ENCODE data around the gene CASS4.
"Not testable (repeated sequence)": the region's sequence is repeated elsewhere in the genome, so short reads cannot be mapped to it uniquely, and the experiment has no call there.

The CASS4 gene

GRCh38 chr20:56383334-56383733, 28.7 kb upstream of the CASS4 start:
- no peak for TF ChIP-seq CTCF (IDR thresholded peaks at IDR 0.05; ENCODE audit: insufficient read depth, low read depth, low read length, missing control alignments)
- no peak overlapping the region for H3K4me3 ChIP-seq (ENCODE audit: low read depth, low read length)
- DNase-seq (ENCODE audit: low read depth), result no peak

- H3K4me3 ChIP-seq (ENCODE audit: low read depth, low read length), result no peak overlapping the region
- DNase-seq (ENCODE audit: low read depth), result no peak
- TF ChIP-seq CTCF (IDR thresholded peaks at IDR 0.05; ENCODE audit: insufficient read depth, low read depth, low read length, missing control alignments), result no peak
Measured at GRCh38 chr20:56385130-56385529, 26.9 kb upstream of the CASS4 start.

DNA sequence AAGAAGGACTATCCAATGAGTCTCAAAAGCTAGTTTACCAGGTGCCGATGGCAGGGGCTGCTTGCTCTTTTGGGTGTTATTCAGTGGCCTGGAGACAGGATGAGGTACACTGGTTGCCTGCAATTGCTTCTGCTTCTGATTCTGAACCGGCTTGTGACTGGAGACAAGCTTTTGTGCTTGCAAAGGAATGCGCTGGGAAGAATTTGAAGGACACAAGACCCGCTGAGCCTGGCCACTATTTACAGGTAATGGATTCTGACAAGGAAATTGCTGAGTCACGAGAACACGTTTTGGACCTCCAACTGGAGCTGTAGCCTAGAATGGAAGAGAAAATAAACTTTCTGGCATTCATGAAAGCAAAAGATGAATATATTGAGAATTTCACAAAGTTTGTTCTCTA, 25.8 kb upstream of the CASS4 start:
- no peak for DNase-seq (ENCODE audit: low read depth)
- TF ChIP-seq CTCF (IDR thresholded peaks at IDR 0.05; ENCODE audit: insufficient read depth, low read depth, low read length, missing control alignments), result no peak
- no peak overlapping the region for H3K4me3 ChIP-seq (ENCODE audit: low read depth, low read length)

GRCh38 chr20:56388882-56389281, 23.2 kb upstream of the CASS4 start:
- no peak for DNase-seq (ENCODE audit: low read depth)
- no peak for TF ChIP-seq CTCF (IDR thresholded peaks at IDR 0.05; ENCODE audit: insufficient read depth, low read depth, low read length, missing control alignments)
- no peak overlapping the region for H3K4me3 ChIP-seq (ENCODE audit: low read depth, low read length)

DNA sequence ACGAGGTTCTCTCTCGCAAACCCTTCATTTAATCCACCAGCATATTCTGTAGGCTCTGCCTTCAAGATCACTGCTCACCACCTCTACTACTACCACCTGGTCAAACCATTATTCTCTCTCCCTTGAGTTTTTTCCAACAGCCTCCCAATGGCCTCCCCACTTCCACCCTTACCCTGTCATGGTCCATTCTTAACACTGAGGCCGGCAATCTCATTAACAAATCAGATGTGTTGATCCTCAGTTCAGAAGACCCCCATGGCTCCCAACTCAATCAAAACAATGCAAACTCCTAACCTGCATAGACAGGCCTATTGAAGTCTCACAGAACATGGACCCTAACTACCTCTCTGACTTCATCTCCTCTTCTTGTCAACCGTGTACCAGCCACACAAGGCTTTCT, 22.3 kb upstream of the CASS4 start:
- H3K4me3 ChIP-seq (ENCODE audit: low read depth, low read length), result no peak overlapping the region
- no peak for TF ChIP-seq CTCF (IDR thresholded peaks at IDR 0.05; ENCODE audit: insufficient read depth, low read depth, low read length, missing control alignments)
- no peak for DNase-seq (ENCODE audit: low read depth)

GRCh38 chr20:56390396-56390795, 21.7 kb upstream of the CASS4 start:
- peak overlapping the region; percentile 94 for H3K4me3 ChIP-seq (ENCODE audit: low read depth, low read length)
- not testable (repeated sequence) for DNase-seq (ENCODE audit: low read depth)

DNA sequence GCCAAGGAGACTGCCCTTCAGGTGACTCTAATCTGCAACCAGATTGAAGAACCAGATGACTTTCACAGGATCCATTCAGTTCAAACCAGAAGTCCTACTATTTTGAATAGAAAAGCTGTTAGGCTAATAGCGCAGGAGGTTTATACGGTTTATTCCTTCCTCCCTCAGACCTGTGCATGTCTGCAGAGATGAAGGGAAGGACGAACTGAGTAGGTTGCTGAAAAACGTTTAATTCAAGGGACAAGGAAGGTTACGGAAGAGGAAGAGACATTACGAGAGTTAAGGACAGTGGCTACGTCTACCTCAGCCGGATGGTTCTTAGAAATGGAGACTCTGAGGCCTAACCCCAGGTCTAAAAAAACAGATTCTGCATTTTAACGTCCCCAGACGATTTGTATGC, 21.0 kb upstream of the CASS4 start:
- H3K4me3 ChIP-seq (ENCODE audit: low read depth, low read length), result peak overlapping the region; percentile 94
- peak; percentile 34 for DNase-seq (ENCODE audit: low read depth)
- no peak for TF ChIP-seq CTCF (IDR thresholded peaks at IDR 0.05; ENCODE audit: insufficient read depth, low read depth, low read length, missing control alignments)

Data from GM12865 (cell line).